ENCODE measurements around the gene HK3.
"Not testable (repeated sequence)": the region's sequence is repeated elsewhere in the genome, so short reads cannot be mapped to it uniquely, and the experiment has no call there.

HK3 gene

DNA sequence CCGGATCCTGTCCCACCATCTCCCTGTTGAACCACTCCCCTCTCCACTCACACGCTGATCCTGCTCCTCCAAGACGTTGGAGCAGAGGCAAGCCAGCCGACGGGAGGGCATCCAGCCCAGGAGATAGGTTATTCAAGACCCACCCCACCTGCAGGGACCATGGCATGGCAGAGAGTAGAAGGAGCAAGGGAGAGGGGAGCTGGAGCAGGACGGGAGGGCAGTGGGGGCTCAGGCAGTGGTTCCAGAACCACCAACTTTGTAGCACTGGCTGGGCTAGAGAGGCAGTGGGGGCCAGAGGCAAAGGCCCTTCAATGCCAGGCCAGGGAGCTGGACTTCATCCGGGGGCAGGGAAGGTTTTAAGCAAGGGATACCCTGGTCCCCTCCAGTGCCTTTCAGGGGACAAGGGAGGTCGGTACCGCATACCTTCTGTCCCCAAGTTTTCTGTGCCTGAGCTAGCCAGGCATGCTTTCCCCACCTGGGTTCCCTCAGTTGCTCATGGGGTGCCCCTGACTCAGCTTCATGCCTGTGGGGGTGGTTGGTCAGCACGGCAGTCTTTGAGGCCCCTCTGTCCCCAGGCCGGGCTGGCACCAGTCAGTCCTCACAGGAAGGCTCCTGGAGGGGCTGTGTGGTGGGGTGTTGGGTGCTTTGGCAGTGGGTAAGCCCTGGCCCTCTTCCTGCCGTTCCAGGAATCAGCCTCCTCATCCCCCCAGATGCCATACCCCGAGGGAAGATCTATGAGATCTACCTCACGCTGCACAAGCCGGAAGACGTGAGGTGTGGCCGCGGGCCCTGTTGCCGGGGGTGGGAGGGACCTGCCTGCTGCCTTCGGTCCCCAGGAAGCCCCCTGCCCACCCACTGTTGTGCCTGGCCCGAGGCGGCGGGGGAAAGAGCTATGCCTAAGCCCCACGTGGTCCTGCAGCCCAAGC is 22.4 kb downstream of the HK3 start:
- in situ Hi-C loops (cut with MboI; ENCODE audit: low pct_unique_long_range_greater_than_20kb, low sequenced_read_pairs, unreplicated experiment), result no loop called here
- DNase-seq (ENCODE audit: low spot score), result no peak
- TF ChIP-seq, protein P1, sequence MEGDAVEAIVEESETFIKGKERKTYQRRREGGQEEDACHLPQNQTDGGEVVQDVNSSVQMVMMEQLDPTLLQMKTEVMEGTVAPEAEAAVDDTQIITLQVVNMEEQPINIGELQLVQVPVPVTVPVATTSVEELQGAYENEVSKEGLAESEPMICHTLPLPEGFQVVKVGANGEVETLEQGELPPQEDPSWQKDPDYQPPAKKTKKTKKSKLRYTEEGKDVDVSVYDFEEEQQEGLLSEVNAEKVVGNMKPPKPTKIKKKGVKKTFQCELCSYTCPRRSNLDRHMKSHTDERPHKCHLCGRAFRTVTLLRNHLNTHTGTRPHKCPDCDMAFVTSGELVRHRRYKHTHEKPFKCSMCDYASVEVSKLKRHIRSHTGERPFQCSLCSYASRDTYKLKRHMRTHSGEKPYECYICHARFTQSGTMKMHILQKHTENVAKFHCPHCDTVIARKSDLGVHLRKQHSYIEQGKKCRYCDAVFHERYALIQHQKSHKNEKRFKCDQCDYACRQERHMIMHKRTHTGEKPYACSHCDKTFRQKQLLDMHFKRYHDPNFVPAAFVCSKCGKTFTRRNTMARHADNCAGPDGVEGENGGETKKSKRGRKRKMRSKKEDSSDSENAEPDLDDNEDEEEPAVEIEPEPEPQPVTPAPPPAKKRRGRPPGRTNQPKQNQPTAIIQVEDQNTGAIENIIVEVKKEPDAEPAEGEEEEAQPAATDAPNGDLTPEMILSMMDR (IDR thresholded peaks at IDR 0.05; ENCODE audit: extremely low read depth, insufficient read depth, missing control alignments), result no peak

DNA sequence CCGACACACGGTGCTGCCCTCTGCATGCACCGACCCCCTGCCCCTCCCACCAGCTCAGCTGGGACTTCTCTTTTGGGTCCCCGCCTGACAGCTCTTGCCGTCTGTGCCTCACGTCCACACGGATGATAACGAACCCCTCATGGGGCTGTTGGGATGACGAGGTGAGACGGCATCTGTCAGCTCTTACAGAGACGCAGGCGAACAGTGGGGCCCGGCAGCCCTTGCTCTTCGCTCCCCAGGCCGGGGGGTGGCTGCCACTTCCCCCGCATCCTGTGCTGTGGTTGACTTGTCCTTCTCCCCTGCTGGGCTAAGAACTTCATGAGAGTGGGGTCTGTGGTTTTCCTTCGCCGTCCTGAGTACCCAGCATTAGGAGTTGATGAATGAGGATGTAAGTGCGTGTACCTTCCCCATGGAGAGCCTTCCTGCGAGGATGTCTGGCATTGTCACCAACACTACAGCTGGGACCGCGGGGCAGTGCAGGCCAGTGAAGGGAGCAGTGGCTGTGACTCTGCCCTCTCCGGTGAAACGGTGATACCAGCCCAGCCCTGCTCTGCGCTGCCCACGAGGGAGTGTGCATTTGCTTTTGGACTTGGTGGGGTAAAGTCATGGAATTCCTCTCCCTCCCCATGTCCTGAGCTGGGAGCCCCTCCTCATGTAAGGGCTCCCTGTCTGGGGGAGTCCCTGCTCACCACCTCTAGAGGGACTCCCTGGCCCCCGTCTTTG is 23.2 kb downstream of the HK3 start:
- DNase-seq (ENCODE audit: low spot score), result no peak
- in situ Hi-C loops (cut with MboI; ENCODE audit: low pct_unique_long_range_greater_than_20kb, low sequenced_read_pairs, unreplicated experiment), result no loop called here
- TF ChIP-seq, protein P1 (IDR thresholded peaks at IDR 0.05; ENCODE audit: extremely low read depth, insufficient read depth, missing control alignments), result no peak

DNA sequence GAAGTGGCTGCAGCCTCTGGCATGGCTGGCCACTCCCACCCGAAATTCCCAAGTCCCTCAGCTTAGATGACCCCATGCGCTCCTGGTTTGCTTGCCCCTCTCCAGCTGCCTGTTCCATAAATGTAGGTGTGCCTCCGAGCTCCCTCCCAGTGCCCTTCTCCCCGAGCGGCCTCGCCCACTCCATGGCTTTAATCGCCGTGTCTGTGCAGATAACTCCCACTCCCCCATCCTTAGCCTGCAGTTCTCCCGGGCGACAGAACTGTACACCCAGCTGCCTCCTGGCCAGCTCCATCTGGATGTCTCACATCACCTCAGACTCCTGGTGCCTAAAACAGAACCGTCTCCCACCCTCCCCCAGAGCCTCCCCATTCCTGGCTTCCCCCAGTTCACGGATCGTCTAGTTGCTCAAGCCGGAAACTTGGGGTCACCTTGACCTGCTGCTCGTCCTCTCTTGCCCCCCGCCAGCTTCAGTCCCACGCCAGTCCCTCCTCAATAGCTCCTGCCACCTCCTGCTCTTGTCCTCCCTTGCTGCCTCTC is 24.1 kb downstream of the HK3 start:
- TF ChIP-seq, protein P1 (IDR thresholded peaks at IDR 0.05; ENCODE audit: extremely low read depth, insufficient read depth, missing control alignments), result no peak
- in situ Hi-C loops (cut with MboI; ENCODE audit: low pct_unique_long_range_greater_than_20kb, low sequenced_read_pairs, unreplicated experiment), result no loop called here
- DNase-seq (ENCODE audit: low spot score), result no peak

DNA sequence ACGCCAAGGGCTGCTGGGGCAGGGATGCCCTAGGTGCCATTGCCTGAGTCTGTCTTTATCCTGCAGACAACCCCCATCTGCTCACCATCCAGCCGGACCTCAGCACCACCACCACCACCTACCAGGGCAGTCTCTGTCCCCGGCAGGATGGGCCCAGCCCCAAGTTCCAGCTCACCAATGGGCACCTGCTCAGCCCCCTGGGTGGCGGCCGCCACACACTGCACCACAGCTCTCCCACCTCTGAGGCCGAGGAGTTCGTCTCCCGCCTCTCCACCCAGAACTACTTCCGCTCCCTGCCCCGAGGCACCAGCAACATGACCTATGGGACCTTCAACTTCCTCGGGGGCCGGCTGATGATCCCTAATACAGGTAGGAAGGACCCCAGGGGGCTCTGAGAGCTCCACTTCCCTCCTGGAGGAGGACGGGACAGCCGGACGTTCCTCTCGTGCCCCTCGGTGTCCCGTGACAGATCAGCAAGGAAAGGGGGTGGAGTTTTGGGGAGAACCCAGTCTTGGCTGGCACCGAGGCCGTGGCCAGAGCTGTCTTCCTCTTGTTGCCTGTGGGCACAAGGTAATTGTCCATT is 24.9 kb downstream of the HK3 start:
- TF ChIP-seq, protein P1 (IDR thresholded peaks at IDR 0.05; ENCODE audit: extremely low read depth, insufficient read depth, missing control alignments), result no peak
- in situ Hi-C loops (cut with MboI; ENCODE audit: low pct_unique_long_range_greater_than_20kb, low sequenced_read_pairs, unreplicated experiment), result no loop called here
- no peak for DNase-seq (ENCODE audit: low spot score)

DNA sequence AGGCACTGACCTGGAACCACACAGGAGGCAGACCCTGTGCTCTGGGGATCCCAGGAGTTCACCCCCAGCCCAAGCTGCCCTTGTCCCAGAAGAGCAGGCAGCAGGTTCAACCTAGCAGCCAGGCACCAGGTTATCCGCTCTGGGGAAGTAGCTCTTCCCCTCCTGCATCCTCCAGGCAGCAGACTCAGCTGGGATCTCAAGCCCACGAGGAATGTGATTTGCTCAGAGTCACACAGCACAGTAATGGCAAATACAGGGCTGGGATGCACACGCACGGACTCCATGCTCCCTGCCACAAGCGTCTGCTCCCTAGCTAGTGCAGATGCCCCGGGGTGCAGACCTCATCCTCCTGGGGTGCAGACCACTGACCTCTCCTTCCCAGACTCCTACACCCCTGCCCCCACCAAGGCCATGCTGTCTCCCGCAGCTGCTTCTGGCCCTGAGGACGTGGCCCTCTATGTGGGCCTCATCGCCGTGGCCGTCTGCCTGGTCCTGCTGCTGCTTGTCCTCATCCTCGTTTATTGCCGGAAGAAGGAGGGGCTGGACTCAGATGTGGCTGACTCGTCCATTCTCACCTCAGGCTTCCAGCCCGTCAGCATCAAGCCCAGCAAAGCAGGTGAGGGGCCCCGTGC is 25.5 kb downstream of the HK3 start:
- TF ChIP-seq, protein P1 (IDR thresholded peaks at IDR 0.05; ENCODE audit: extremely low read depth, insufficient read depth, missing control alignments), result no peak
- DNase-seq (ENCODE audit: low spot score), result no peak
- in situ Hi-C loops (cut with MboI; ENCODE audit: low pct_unique_long_range_greater_than_20kb, low sequenced_read_pairs, unreplicated experiment), result no loop called here

DNA sequence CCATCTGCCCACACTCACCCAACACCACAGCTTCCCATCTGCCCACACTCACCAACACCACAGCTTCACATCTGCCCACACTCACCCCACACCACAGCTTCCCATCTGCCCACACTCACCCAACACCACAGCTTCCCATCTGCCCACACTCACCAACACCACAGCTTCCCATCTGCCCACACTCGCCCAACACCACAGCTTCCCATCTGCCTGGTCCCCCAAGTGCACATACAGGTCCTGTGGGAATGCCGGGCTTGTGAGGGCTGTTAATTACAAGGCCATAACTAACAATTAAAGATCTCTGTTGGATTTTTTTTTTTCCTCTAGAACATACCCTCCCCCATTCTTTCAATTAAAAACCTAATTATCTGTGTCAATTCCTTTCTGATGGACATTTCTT is 26.1 kb downstream of the HK3 start:
- in situ Hi-C loops (cut with MboI; ENCODE audit: low pct_unique_long_range_greater_than_20kb, low sequenced_read_pairs, unreplicated experiment); DNase-seq (ENCODE audit: low spot score): not testable (repeated sequence)

DNA sequence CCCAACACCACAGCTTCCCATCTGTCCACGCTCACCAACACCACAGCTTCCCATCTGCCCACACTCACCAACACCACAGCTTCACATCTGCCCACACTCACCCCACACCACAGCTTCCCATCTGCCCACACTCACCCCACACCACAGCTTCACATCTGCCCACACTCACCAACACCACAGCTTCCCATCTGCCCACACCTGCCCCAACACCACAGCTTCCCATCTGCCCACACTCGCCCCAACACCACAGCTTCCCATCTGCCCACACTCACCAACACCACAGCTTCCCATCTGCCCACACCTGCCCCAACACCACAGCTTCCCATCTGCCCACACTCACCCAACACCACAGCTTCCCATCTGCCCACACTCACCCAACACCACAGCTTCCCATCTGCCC is 26.6 kb downstream of the HK3 start:
- in situ Hi-C loops (cut with MboI; ENCODE audit: low pct_unique_long_range_greater_than_20kb, low sequenced_read_pairs, unreplicated experiment); DNase-seq (ENCODE audit: low spot score): not testable (repeated sequence)

DNA sequence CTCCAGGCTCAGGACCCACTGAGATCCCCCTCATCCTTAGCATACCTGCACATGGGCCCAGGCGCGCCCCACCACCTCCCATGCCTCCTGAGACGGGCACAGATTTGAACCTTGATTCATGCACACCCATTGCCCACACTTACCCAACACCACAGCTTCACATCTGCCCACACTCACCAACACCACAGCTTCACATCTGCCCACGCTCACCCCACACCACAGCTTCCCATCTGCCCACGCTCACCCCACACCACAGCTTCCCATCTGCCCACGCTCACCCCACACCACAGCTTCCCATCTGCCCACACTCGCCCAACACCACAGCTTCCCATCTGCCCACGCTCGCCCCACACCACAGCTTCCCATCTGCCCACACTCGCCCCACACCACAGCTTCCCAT is 28.5 kb downstream of the HK3 start:
- in situ Hi-C loops (cut with MboI; ENCODE audit: low pct_unique_long_range_greater_than_20kb, low sequenced_read_pairs, unreplicated experiment); DNase-seq (ENCODE audit: low spot score): not testable (repeated sequence)

All from GM13977 (cell line).